Peyer's patch (tissue), 4 donors: Measurements from ENCODE around the gene KCNA1.

Experiments
- POLR2A ChIP-seq, 2 donors: fragments of 450-650 bp; IDR thresholded peaks; one replicate each; pipeline ENCODE4 v1.5.1; 2017; ENCODE audit warnings: antibody characterized with exemption in 2 of 2, mild to moderate bottlenecking in 2 of 2, moderate library complexity in 2 of 2
- TF ChIP-seq, protein P1 (sequence below), 6 experiments: fragments of 450-650 bp in 4 of 6; fragments of 200-600 bp in 2 of 6; sonication (generic) in 1 of 6; IDR thresholded peaks; one replicate each; pipeline ENCODE4 v1.5.1; 2017 to 2019; ENCODE audit warnings: antibody characterized with exemption in 6 of 6, mild to moderate bottlenecking in 3 of 6, moderate library complexity in 1 of 6

DNA sequence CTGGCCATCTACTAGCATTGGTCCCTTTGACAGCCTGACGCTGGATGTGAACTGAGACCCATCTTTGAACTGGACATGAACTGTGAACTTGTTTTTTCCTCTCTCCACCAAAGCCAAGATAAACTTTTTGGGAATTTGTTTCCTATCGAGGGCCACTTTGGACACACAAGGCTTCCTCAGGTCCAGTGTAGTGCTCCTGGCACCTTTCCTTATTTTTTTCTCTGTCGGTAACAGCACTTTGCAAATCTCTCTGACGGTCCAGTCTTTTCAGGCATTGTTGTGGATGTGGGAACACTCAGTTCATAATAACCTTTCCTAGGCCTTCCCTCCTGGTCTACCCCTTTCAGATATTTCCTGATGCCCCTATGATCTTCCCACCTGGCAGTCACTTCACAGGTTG, 5.0 kb downstream of the KCNA1 start:
- TF ChIP-seq, protein P1, sequence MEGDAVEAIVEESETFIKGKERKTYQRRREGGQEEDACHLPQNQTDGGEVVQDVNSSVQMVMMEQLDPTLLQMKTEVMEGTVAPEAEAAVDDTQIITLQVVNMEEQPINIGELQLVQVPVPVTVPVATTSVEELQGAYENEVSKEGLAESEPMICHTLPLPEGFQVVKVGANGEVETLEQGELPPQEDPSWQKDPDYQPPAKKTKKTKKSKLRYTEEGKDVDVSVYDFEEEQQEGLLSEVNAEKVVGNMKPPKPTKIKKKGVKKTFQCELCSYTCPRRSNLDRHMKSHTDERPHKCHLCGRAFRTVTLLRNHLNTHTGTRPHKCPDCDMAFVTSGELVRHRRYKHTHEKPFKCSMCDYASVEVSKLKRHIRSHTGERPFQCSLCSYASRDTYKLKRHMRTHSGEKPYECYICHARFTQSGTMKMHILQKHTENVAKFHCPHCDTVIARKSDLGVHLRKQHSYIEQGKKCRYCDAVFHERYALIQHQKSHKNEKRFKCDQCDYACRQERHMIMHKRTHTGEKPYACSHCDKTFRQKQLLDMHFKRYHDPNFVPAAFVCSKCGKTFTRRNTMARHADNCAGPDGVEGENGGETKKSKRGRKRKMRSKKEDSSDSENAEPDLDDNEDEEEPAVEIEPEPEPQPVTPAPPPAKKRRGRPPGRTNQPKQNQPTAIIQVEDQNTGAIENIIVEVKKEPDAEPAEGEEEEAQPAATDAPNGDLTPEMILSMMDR (IDR thresholded peaks at IDR 0.05): no peak
- no peak for TF ChIP-seq POLR2A (IDR thresholded peaks at IDR 0.05)
